ENCODE measurements around the gene ADGRG6. TPM values are rescaled to one million over a fixed set of nuclear protein-coding genes. Genes with fewer than 3 reads are reported as not detected.

The ADGRG6 gene
- total and polyA plus RNA-seq, 9 of the 15 experiments (the other 6 are each of a cell fraction or from before 2014, with no cell fraction given): under 0.01 to 0.11 (median 0.05) TPM; not detected in 5

DNA sequence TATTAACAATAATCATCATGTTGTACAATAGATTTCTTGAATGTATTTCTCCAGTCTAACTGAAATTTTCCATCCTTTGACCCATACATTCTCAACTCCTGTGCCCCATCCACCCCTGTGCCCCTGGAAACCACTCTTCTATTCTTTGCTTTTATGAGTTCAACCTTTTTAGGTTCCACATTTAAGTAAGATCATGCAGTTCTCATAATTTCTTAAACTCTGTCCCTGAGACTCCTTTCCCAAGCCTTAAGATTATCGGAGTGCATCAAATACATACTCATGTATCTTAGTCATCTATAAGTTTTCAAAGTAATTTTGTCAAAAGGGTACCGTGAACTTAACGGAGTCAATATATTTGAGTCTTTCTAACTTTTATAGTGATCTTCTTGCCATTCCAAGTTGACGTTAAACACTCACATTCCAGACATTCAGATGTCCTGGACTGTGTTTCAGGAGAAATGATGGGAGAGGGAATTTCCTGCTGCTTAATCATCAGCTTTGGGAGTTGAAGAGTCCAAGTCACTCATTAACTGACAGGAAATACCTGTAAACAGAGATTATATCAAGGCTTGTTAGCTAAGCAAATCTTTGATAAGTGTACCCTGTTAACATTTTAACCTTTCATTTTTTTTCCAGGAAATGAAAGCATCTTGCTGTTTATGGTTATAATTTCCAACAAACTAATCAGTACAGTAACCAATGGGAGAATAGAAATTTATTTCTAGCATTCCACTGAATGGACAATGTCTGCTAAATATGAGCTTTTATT lies 73.3 kb downstream of the ADGRG6 start:
- no peaks in the 10 kb centered on the region for H4K20me1 ChIP-seq (replicated peaks; ENCODE audit: control insufficient read depth, insufficient read depth, low read length)
- no peaks in the 10 kb centered on the region for H3K9me3 ChIP-seq (replicated peaks; ENCODE audit: control insufficient read depth, insufficient read depth, low read depth, low read length)
- FAIRE-seq: no peak
- H3K79me2 ChIP-seq (ENCODE audit: control insufficient read depth, insufficient read depth, low read length): no peaks in the 10 kb centered on the region
- no peaks in the 10 kb centered on the region for H3K9me1 ChIP-seq (ENCODE audit: control insufficient read depth, insufficient read depth, low read length)
- in situ Hi-C loops (cut with MboI) (no loop called here), intact Hi-C loops (cut with micrococcal nuclease) (no loop called here)
- 3% methylated on average over 4 of the region's 4 CpGs for WGBS (ENCODE audit: insufficient coverage, low coverage, missing lambda C conversion rate)
- ChIA-PET CTCF (ENCODE audit: low intra/inter-chr PET ratio) (no interaction called here), POLR2A (no interaction called here)
- no peak overlapping the region for H3K4me3 ChIP-seq
- BruUV-seq (replicated peaks): no TSS peak
- ATAC-seq: no peak
- H3K36me3 ChIP-seq (ENCODE audit: control insufficient read depth, insufficient read depth, low read length): no peaks in the 10 kb centered on the region
- H3K9ac ChIP-seq (ENCODE audit: insufficient read depth in 1 of 2, low read depth in 2 of 2, low read length in 2 of 2): no peak overlapping the region
- DNase-seq (ENCODE audit: extremely low read depth in 1 of 4, low spot score in 3 of 4): no peak
- no peak overlapping the region for H2AFZ ChIP-seq (ENCODE audit: low read depth, low read length)
- H3K4me2 ChIP-seq (ENCODE audit: insufficient read depth, low read length): no peak overlapping the region
- H3K27ac ChIP-seq (ENCODE audit: extremely low read depth, low read depth, low read length): no peak overlapping the region
- no peaks in the 10 kb centered on the region for H3K27me3 ChIP-seq (ENCODE audit: control insufficient read depth in 2 of 2, insufficient read depth in 2 of 2, low read length in 2 of 2)
- no peaks in the 10 kb centered on the region; a peak in 1 of 5 replicates for H3K4me1 ChIP-seq (replicated peaks in 1 of 2; ENCODE audit: control insufficient read depth in 2 of 2, insufficient read depth in 2 of 2, low read length in 2 of 2)
- TF ChIP-seq, protein P1, sequence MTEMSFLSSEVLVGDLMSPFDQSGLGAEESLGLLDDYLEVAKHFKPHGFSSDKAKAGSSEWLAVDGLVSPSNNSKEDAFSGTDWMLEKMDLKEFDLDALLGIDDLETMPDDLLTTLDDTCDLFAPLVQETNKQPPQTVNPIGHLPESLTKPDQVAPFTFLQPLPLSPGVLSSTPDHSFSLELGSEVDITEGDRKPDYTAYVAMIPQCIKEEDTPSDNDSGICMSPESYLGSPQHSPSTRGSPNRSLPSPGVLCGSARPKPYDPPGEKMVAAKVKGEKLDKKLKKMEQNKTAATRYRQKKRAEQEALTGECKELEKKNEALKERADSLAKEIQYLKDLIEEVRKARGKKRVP (CRISPR knock-in tag; IDR thresholded peaks at IDR 0.05): no peak
- TF ChIP-seq ZNF551 (CRISPR knock-in tag; IDR thresholded peaks at IDR 0.05) (no peak), KHSRP (IDR thresholded peaks at IDR 0.05) (no peak), ZSCAN32 (CRISPR knock-in tag; IDR thresholded peaks at IDR 0.05) (no peak), DPF2 (IDR thresholded peaks at IDR 0.05) (no peak), RAD51 (IDR thresholded peaks at IDR 0.05; ENCODE audit: borderline replicate concordance, low read depth) (no peak), LCOR (CRISPR knock-in tag; IDR thresholded peaks at IDR 0.05) (no peak), HNRNPH1 (optimal IDR thresholded peaks at IDR 0.05; ENCODE audit: low read depth, low read length) (no peak), ZNF133 (CRISPR knock-in tag; IDR thresholded peaks at IDR 0.05) (no peak), ZNF217 (CRISPR knock-in tag; IDR thresholded peaks at IDR 0.05) (no peak), IFI16 (CRISPR knock-in tag; IDR thresholded peaks at IDR 0.05) (no peak), ZNF24 (IDR thresholded peaks at IDR 0.05) (no peak), ZNF449 (CRISPR knock-in tag; IDR thresholded peaks at IDR 0.05) (no peak)
- TF ChIP-seq, protein P2, sequence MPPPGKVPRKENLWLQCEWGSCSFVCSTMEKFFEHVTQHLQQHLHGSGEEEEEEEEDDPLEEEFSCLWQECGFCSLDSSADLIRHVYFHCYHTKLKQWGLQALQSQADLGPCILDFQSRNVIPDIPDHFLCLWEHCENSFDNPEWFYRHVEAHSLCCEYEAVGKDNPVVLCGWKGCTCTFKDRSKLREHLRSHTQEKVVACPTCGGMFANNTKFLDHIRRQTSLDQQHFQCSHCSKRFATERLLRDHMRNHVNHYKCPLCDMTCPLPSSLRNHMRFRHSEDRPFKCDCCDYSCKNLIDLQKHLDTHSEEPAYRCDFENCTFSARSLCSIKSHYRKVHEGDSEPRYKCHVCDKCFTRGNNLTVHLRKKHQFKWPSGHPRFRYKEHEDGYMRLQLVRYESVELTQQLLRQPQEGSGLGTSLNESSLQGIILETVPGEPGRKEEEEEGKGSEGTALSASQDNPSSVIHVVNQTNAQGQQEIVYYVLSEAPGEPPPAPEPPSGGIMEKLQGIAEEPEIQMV (tag; conservative IDR thresholded peaks at IDR 0.05; ENCODE audit: low read depth): no peak
- TF ChIP-seq, protein P3, sequence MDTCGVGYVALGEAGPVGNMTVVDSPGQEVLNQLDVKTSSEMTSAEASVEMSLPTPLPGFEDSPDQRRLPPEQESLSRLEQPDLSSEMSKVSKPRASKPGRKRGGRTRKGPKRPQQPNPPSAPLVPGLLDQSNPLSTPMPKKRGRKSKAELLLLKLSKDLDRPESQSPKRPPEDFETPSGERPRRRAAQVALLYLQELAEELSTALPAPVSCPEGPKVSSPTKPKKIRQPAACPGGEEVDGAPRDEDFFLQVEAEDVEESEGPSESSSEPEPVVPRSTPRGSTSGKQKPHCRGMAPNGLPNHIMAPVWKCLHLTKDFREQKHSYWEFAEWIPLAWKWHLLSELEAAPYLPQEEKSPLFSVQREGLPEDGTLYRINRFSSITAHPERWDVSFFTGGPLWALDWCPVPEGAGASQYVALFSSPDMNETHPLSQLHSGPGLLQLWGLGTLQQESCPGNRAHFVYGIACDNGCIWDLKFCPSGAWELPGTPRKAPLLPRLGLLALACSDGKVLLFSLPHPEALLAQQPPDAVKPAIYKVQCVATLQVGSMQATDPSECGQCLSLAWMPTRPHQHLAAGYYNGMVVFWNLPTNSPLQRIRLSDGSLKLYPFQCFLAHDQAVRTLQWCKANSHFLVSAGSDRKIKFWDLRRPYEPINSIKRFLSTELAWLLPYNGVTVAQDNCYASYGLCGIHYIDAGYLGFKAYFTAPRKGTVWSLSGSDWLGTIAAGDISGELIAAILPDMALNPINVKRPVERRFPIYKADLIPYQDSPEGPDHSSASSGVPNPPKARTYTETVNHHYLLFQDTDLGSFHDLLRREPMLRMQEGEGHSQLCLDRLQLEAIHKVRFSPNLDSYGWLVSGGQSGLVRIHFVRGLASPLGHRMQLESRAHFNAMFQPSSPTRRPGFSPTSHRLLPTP (IDR thresholded peaks at IDR 0.05; ENCODE audit: borderline replicate concordance, extremely low read depth, insufficient read length): no peak
